NCI-H1105 treated with DMSO at 0.1 percent for 48 hours (cell line): ENCODE data around the gene ERCC2.
"Not testable (repeated sequence)": the region's sequence is repeated elsewhere in the genome, so short reads cannot be mapped to it uniquely, and the experiment has no call there.

ENCODE experiments used
- DNase-seq: peaks from one replicate; lab custom pipeline; 2025; lab: John Stamatoyannopoulos, UW

Gene ERCC2

GRCh38 chr19:45370410-45371204, at the start of gene ERCC2:
ERCC2 (minus strand) TSS chr19:45370573; CDS start chr19:45370540, 33 bp downstream.
- peak; percentile 96 for DNase-seq

- DNase-seq: no peak
Measured at GRCh38 chr19:45419895-45420294, 49.5 kb upstream of the ERCC2 start.

GRCh38 chr19:45419396-45419795, 49.0 kb upstream of the ERCC2 start:
- DNase-seq: no peak

GRCh38 chr19:45418802-45419201, 48.4 kb upstream of the ERCC2 start:
- no peak for DNase-seq

GRCh38 chr19:45417151-45417550, 46.8 kb upstream of the ERCC2 start:
- no peak for DNase-seq

GRCh38 chr19:45414468-45414867, 44.1 kb upstream of the ERCC2 start:
- DNase-seq: no peak

GRCh38 chr19:45413497-45413896, 43.1 kb upstream of the ERCC2 start:
- DNase-seq: no peak

GRCh38 chr19:45410330-45410729, 40.0 kb upstream of the ERCC2 start:
- not testable (repeated sequence) for DNase-seq

GRCh38 chr19:45409557-45409920, 39.2 kb upstream of the ERCC2 start:
- no peak for DNase-seq

GRCh38 chr19:45408830-45409556, 38.6 kb upstream of the ERCC2 start:
- no peak for DNase-seq

- DNase-seq: no peak
Measured at GRCh38 chr19:45408121-45408520, 37.7 kb upstream of the ERCC2 start.

GRCh38 chr19:45407585-45407984, 37.2 kb upstream of the ERCC2 start:
- DNase-seq: not testable (repeated sequence)

- no peak for DNase-seq
Measured at GRCh38 chr19:45407091-45407375, 36.7 kb upstream of the ERCC2 start.

- DNase-seq: peak; percentile 87
Measured at GRCh38 chr19:45406226-45407090, 36.1 kb upstream of the ERCC2 start, which contains the start of gene POLR1G. POLR1G (plus strand) TSS chr19:45406644; CDS start chr19:45406697, 53 bp downstream.

GRCh38 chr19:45405435-45406225, 35.3 kb upstream of the ERCC2 start:
- DNase-seq: peak; percentile 87

GRCh38 chr19:45404557-45405434, 34.4 kb upstream of the ERCC2 start, which contains the start of gene PPP1R13L:
PPP1R13L (minus strand) TSS chr19:45405069; CDS start chr19:45398318, 6,751 bp downstream.
- peak; percentile 84 for DNase-seq

GRCh38 chr19:45403781-45404556, 33.6 kb upstream of the ERCC2 start:
- DNase-seq: peak; percentile 49

GRCh38 chr19:45403272-45403671, 32.9 kb upstream of the ERCC2 start:
- no peak for DNase-seq

GRCh38 chr19:45402298-45403061, 32.1 kb upstream of the ERCC2 start:
- no peak for DNase-seq
